ENCODE measurements around the gene FTO.

Gene FTO

DNA sequence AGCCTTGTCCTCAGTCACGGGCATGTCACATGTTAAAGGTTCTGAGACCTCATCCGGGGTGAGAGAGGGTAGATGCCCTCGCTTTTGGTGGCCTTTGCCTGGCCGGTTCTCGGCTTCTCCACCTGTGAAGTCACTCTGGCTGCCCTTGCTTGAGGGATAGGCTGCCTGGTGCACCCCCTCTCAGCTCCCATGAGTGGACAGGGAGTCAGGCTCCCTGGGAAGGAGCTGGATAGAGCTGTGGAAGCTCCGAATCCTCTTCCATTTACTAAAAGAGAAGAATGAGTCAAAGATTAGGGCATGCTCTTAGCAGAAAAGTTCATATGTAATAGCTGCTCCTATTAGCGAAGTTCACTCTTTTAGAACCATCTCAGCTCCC lies 440.6 kb downstream of the FTO start:
- no peak for DNase-seq

DNA sequence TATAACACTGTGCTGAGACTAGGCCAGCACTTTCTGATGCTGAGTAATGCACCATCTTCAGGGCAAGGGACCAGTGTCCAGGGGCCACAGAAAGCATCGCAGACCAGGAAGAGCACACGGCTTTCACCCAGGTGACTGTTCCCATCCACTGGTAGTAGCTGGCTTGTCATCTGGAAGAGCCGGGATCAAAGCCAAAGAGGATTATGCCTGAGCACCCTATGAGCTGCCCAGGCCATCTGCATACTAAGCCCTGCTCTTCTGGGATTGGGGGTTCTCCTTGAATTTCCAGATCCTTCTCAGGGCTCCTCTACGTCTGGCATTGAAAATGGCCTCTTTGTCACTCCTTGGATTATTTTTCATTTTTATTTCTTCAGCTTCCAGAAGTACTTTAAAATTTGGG lies 441.9 kb downstream of the FTO start:
- no peak for DNase-seq

DNA sequence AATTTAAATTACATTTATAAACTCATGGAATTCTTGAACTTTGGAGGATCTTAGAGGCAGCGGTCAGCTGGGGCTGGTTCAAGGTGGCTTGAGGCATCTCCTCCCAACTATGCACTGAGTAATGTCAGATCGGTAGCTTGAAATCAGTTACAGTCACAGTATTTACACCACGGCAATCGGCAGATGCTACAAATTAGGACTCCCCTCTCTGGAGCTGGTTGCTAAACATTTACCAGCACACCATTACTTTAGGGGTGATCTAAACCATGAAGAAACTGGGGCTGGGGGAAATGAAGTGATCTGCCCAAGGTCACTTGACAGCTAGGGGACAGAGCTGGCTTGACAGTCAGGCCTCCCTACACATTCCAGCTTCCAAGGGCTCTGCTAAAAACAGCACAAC lies 445.0 kb downstream of the FTO start:
- no peak for DNase-seq

DNA sequence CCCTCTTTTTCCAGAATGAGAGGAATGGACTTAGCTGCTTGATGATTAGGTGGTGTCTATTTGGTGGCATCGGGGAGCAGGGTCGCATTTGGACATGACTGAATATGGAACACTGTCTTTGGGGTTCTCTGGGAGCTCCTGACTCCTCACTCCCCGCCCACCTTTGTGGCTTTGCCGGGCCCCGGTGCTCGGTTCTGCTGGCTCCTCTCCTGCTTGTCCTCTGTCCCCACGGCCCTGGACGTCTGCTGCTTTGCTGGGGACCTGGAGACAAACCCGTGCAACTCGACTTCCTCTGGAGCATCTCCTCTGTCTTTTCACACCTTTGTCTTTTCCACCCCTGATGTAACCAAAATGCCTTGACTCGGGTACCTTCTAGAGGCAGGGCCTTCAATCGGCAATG lies 446.9 kb downstream of the FTO start:
- DNase-seq: no peak

DNA sequence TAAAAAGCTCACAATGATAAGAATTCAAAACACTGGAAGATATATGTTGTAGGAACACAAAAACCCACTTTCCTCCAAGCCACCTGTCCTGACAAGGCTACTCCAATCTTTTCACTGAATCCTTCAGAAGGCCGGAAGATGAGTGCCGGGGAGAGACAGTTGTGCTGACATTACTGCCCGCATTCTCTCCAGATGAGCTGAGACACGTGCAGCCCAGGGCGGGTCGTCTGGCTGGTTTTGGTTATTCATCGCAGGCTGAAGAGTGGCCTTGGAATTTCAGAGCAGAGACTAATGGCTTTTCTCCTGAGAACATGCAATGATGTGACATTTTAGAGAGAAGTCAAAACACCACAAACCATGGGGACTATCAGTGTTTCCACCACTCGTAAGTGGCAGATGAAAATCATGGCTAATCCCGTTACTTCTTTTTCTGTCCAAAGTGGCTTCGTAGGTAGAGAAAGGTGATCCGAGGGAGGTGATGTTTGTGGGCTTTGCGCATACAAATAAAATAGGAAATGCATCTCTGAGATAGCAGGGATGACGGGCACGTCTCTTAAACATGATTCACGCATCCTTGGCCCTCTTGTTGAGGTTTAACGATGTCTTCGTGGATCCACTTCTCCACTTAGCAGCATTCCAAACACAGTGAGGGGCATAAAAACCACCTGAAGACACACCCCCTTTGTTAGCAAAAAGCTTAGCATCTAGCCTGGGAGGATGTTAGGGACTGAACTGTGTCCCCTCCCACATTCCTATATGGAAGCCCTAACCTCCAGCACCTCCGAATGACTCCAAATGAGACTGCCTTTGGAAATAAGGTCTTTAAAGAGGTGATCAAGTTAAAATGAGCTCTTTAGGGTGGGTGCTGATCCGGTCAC lies 448.6 kb downstream of the FTO start:
- DNase-seq: no peak

DNA sequence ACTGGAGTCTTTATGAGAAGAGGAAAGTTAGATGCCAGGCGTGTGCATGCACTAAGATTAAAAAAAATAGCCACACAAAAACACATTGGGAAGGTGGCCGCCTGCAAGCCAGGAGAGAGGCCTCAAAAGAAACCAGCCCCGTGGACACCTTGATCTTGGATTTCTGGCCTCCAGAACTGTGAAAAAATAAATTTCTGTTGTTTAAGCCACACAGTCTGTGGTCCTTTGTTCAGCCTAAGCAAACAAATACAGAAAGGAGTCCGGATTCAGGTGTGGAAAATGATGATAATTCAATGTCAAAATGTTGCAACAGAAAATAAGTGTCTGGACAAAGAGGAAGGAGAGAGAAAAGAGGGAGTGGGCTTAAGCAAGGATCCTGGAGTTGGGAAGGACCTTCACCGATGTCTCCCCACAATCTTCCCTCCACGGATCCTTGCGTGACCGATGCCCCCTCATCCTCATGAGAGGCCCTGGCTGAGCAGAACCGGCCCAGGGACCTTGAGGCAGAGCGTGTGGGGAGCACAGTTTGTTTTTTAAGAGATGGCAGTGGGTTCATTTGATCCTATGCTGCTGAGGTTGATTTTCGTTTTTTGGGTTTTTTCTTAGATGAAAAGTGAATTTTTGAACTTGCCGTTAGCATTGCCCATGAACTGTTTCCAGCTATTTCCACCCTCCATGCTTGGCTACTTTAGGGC lies 449.4 kb downstream of the FTO start:
- no peak for DNase-seq

DNA sequence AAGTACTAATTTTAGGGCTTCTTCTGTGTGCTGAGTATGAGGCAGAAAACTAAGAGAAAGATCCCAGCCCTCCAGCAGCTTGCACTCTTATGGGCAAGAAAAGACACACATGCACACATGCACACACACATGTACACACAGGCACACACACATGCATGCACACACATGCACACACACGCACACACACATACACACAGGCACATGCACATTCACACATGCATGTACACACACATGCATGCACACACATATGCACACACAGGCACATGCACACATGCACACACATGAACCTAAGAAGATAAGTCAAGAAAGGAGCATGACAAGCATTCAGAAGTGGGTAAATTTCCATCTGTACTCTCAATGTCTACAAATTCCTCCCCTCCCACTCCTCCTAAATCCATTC lies 452.4 kb downstream of the FTO start:
- no peak for DNase-seq

DNA sequence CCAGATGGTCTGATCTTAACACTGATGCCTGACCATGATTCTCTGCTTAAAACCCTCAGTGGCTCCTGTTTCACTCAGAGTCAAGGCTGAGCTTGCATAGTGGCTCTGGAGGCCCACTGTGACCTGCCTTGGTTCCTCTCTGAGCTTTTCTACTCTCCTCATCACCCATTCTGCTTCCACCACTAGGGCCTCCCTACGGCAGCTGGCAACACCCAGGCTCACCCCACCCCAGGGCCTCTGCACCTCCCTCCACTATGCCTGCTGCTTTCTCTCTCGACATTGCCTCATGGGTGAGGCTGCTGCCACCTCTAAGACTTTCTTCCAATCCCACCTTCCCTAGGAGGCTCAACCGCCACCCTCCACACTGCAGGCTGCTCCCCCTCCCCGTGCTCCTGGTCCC lies 455.0 kb downstream of the FTO start:
- DNase-seq: no peak

DNA sequence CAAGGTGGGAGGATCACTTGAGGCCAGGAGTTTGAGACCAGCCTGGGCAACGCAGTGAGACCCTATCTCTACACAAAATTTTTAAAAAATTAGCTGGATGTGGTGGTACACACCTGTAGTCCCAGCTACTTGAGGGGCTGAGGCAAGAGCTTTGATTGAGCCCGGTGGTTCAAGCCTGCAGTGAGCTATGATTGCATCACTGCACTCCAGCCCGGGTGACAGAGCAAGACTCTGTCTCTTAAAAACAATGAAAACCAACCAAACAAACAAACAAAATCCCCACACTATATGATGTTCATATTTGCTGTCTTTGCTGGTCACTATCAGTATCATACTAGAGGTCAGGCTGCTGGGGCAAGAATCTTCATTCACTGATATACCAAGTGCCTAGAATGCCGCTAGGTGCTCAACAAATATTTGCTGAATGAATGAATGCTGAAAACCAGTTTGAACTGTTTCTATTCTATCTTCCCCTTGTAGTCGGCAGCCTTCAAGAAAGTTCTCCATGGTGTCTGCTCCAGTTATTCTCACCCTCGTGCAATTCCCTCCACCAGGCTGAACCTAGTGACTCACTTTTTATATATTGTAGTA lies 455.6 kb downstream of the FTO start:
- no peak for DNase-seq

DNA sequence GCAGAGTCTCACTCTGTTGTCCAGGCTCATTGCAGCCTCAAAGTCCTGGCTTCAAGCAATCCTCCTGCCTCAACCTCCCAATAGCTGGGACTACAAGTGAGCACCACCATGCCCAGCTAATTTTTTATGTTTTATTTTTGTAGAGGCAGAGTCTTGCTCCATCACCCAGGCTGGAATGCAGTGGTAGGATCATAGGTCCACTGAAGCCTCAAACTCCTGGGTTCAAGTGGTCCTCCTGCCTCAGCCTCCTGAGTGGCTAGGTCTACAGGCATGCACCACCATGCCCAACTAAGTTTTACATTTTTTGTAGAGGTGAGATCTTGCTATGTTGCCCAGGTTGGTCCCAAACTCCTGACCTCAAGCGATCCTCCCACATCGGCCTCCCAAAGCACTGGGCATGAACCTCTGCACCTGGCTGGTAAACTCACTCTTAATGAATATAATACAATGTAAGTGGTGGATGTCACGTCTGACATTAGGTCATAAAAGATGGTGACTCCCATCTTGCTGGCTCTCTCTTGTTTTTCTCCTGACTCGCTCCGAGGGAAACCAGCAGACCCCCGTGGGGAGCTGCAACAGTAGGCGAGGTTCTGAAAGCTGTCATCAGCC lies 456.4 kb downstream of the FTO start:
- DNase-seq: no peak

DNA sequence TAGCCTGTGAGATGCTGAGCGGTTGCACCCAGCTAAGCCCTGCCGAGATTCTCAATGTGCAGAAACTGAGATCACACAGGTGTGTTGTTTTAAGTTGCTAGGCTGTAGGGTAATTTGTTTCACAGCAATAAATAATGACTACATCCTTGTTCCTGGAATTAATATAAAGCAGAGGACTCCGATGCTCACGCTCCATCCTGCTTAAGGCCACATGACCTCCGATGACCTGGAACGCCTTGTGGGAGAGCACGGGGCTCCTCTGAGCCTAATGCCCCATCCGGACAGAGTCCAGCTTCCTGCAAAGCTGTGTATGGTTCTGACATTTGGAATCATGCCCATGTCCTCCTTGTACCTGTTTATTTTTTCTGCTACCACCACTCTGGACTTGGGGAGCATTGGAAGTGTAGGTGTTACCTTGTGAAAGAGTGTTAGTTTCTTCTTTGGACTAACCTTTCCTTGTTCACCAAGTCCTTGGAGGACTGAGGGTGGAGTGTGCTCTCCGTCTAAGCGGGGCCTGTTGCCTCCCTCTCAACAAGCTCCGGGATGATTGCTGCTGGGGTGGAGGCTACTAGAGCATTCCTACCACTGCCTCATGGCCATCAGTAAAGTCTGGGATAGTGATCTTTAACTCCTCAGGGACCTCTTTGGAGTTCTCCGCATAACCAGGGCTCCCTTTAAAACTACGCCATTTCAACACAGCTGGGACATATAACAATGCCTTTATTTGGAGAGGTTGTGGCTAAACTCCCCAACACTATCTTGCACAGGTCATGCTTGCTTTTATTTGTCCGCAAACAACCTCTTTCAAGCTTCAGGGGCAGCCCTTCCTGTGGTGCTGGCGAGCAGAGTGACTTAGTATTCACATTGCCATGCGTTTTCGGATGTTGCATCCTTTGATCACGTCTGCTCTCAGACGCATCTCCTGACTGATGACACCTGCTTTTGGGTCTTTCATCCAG lies 457.3 kb downstream of the FTO start:
- no peak for DNase-seq

DNA sequence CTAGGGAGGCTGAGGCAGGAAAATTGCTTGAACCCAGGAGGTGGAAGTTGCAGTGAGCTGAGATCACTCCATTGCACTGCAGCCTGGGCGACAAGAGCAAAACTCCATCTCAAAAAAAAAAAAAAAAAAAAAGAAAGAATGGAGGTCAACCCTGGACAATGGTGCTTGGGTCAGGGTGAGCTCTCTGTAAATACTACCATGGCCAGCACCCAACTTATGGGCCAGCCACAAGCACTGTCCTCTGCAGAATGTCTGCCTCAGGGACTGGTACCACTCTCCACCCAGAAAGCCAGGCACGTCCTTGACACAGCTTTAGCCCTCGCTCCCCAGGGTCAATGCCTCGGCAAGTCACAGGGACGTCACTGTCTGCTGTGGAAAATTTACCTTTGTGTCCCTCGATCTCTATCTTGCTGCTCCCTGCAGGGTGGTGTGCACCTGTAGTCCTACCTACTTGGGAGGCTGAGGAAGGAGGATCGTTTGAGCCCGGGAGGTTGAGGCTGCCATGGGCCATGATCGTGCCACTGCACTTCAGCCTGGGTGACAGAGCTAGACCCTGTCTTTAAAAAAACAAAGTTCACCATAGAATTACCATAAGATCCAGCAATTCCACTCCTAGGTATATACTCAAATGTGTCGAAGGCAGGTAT lies 459.4 kb downstream of the FTO start:
- DNase-seq: no peak

DNA sequence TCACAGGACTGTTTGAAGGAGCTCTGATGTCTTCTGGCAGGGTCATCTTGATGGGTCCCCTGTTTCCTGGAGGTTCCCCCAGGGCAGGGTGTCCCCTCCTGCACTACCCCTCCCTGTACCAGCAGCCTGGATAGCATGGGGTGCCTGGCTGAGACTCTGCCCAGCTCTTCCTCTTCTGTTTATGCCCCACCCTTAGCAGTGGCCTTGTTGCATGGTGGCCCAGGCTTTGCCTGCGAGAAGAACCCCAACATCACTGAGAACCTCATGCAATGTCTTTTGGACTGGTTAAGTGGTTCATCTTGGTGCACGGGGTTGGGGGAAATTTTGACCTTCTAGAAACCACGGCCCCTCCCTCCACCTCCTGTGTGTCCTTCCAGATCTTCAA lies 460.8 kb downstream of the FTO start:
- DNase-seq: no peak

DNA sequence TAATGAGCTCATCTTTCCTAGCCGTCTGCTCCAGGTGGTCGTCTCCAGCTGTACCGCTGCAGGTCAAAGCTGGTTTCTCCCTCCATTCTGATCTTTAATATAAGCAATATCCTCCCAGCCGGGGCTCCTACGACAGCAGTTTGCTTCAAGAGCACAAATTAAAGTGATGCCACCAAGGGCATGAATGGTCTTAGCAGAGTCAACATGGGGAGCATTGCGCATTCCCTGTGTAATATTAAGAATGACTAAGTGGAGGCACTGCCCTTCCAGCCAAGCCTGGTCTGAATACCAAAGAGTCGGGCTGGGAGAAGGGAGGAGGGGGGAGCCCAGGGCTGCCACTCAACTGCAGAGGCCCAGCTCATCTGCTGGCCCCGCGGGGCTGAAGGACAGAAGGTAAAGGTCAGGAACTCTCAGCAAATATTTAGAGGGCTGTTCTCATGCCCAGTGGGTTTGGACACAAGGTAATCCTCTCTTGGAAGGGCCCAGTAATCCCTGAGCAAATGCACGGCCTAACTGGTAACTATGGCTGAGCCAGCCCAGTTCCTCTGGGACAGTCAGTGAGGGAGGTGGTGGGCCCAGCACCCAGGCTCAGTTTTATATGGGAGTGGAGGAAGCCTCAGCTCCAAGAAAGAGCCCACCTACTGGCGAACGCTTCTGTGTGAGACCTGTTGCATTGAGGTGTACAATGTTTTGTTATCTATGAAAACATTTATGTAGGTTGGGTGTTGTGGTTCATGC lies 461.4 kb downstream of the FTO start:
- DNase-seq: no peak

DNA sequence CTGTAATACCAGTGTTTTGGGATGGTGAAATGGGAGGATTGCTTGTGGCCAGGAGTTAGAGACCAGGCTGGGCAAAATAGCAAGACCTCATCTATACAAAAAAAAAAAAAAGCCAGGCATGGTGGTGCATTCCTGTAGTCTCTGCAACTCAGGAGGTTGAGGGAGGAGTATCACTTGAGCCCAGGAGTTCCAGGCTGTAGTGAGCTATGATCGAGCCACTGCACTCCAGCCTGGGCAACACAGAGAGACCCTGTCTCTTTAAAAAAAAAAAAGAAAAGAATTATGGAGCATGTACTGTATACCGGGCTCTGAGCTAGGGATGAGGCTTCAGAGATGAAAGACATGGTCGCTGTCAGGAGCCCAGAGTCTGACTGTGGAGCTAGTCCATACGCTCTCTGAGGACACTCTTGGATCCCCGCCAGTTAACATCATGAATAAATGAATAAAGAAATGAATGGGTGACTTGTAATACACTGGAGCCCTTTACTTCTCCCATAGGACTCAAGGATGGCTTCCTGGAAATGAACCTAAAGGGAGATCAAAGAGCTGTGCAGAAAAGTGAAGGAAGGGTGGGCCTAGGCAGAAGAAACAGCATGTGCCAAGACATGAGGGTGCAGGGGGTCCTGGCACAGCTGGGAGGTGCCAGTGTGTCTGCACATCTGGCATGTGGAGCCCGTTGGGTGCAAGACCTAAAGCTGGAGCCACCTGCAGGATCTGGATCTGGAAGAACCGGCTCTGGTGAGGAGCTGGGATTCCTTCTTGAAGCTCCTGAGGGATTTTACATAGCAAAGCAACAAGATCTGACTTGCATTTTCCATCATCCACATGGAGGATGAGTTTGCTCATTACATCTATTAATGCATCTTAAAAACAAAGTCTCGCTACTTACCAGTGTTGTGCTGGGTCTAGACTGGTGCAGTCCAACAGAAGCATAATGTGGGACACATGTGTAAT lies 462.2 kb downstream of the FTO start:
- DNase-seq: no peak

DNA sequence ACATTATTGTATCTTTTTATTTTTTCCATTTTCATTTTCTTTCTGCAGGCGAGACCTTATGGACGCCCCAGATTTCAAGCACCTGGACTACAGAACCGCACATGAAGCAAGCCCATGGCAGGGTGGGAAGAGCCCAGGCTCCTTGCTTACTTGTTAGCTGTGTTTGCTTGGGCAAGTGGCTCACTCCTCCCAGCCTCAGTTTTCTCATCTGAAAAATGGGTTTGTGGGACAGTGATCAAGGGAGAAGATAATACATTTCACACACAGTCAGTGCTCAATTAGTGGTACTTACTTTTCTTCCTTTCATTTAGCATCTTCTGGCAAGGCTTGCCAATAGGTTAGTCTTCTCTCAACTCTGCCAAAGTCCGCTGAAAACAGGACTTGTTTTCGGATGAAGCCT lies 465.2 kb downstream of the FTO start:
- no peak for DNase-seq

DNA sequence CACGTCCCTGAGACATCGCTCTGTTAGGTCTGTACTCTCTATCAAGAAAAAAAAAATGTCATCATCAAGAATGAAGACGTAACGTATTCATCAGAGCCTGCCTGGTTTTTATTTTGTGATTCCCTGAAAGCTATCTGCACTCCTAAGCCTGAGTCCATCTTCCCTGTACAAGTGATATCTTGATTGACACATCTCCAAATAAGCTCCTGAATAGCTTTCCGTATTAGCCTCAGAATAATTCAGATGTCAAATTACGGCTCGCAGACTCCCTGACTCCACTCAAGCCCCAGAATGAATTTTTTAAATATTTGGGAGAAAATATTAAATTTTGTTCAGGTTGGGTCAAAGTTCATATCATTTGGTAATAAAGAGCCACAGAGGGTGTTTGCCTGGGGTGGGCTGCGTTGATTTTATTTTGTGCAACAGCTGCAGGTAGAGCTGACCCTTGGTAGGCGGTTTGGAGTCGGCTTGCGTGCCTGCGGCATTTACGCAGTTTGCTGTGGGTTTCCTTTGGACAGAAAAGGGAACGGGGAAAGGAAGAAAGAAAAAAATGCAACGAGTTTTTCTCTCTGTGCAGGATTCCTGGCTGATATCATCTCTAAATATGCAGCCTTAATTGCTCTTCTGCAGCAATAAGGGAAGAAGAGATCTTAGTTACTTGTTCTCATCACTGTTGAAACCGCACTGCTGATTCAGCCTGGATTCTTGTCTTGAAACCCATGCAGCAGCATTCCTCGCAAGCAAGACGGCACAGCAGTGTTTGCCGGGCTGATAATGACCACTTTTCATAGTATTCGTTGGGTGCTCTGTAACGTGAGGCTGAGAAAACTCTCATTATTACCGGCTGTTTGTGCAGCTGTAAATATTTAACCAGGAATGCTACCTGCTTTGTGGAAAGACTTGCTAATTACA lies 467.9 kb downstream of the FTO start:
- DNase-seq: peak in 2 of 56 donors; percentile 2 to 9
